ENCODE measurements around the gene LRRC51. TPM values are rescaled to one million over a fixed set of nuclear protein-coding genes. Genes with fewer than 3 reads are reported as not detected.

Gene LRRC51
- total and polyA plus RNA-seq, 8 donors: 2.9 to 9.4 (median 4.9) TPM

DNA sequence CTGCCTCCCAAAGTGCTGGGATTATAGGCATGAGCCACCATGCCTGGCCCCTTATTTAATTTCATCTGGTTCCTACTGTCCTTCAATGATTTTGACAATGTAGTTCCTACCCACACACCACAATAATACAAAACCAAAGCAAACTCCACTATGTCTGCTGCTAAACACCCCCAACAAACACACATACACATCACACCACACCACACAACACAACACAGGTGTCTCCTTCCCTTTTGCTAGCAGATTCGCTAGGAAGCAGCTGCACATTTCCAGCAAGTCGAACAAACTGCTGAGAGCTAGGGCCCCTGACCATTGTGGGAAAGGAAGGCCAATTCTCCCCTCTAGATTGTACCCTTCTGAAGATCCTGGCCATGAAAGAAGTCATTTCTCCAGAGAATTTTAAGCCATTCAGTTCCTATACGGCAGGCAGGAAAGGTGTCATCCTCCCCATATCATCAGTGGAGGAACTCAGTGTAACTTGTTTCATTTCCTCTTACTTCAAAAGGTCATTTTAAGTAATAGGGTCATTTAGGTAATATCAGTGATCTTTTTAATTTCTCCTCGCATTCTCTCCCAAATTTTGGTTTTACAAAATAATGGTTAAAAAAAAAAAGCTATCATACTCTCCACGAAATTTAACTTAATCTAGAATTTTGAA lies 18.8 kb upstream of the LRRC51 start:
- H3K27me3 ChIP-seq: no peaks in the 10 kb centered on the region
- H3K4me1 ChIP-seq: peaks cover 0 to 2% (median 0%) of the 10 kb centered on the region in 3 donors
- TF ChIP-seq, protein P1, sequence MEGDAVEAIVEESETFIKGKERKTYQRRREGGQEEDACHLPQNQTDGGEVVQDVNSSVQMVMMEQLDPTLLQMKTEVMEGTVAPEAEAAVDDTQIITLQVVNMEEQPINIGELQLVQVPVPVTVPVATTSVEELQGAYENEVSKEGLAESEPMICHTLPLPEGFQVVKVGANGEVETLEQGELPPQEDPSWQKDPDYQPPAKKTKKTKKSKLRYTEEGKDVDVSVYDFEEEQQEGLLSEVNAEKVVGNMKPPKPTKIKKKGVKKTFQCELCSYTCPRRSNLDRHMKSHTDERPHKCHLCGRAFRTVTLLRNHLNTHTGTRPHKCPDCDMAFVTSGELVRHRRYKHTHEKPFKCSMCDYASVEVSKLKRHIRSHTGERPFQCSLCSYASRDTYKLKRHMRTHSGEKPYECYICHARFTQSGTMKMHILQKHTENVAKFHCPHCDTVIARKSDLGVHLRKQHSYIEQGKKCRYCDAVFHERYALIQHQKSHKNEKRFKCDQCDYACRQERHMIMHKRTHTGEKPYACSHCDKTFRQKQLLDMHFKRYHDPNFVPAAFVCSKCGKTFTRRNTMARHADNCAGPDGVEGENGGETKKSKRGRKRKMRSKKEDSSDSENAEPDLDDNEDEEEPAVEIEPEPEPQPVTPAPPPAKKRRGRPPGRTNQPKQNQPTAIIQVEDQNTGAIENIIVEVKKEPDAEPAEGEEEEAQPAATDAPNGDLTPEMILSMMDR (IDR thresholded peaks at IDR 0.05): no peak
- WGBS, 2 donors: 90 to 94% methylated on average over 5 of the region's 5 CpGs
- FAIRE-seq (no peak), DNase-seq (no peak), ATAC-seq (no peak)
- no peak overlapping the region for H3K4me3 ChIP-seq
- intact Hi-C loops (cut with DNase I): no loop called here
- no peak overlapping the region for H3K27ac ChIP-seq
- H3K9me3 ChIP-seq: no peaks in the 10 kb centered on the region
- H3K36me3 ChIP-seq: no peaks in the 10 kb centered on the region

DNA sequence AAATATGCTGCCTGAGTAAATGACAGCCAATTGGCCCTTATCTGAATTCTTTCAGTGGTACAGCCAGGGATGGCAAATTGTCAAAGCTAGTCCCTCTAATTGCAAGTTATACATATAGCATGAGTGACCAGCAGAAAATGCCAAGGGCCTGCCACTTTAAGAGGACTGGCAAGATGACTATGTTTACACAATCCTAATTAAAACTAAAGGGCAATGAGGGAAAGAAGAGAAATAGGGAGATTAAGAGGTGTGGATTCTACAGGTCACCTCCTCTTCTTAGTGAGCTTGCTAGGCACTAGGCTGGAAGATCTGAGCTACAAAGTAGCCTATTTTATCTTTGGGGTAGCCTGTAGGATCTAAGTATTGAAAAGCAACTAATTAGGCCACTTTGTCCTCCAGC lies 13.8 kb upstream of the LRRC51 start:
- FAIRE-seq: no peak
- TF ChIP-seq, protein P1 (IDR thresholded peaks at IDR 0.05): no peak
- peaks cover 0 to 6% (median 0%) of the 10 kb centered on the region in 3 donors for H3K36me3 ChIP-seq
- no peak overlapping the region for H3K4me3 ChIP-seq
- ATAC-seq: no peak
- intact Hi-C loops (cut with DNase I): no loop called here
- H3K4me1 ChIP-seq: peaks cover 3 to 24% (median 4%) of the 10 kb centered on the region in 3 donors
- no peaks in the 10 kb centered on the region for H3K9me3 ChIP-seq
- no peak for DNase-seq
- H3K27ac ChIP-seq: no peak overlapping the region
- no peaks in the 10 kb centered on the region for H3K27me3 ChIP-seq

DNA sequence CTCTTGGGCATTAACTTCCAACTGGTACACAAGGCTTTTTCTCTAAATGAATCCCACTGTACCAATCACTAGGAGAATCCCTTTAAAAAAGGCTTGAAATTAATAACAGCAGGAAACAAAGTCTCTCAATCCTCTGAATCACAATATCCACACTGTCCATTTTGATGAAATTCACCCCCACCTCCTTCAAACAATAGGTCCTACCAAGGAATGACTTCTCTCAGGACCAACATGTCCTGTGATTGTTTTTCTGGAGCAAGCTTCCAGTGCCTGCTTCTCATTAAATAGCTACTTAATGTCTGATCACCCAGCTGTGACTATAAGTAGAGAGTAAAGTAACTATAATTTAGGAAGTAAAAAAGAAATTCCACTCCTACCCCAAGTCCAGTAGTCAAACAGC lies 13.4 kb upstream of the LRRC51 start:
- intact Hi-C loops (cut with DNase I): no loop called here
- H3K27ac ChIP-seq: no peak overlapping the region
- FAIRE-seq (no peak), DNase-seq (no peak), ATAC-seq (no peak)
- H3K27me3 ChIP-seq: no peaks in the 10 kb centered on the region
- no peak overlapping the region for H3K4me3 ChIP-seq
- TF ChIP-seq, protein P1 (IDR thresholded peaks at IDR 0.05): no peak
- peaks cover 0 to 6% (median 0%) of the 10 kb centered on the region in 3 donors for H3K36me3 ChIP-seq
- H3K9me3 ChIP-seq: no peaks in the 10 kb centered on the region
- H3K4me1 ChIP-seq: peaks cover 3 to 24% (median 4%) of the 10 kb centered on the region in 3 donors

DNA sequence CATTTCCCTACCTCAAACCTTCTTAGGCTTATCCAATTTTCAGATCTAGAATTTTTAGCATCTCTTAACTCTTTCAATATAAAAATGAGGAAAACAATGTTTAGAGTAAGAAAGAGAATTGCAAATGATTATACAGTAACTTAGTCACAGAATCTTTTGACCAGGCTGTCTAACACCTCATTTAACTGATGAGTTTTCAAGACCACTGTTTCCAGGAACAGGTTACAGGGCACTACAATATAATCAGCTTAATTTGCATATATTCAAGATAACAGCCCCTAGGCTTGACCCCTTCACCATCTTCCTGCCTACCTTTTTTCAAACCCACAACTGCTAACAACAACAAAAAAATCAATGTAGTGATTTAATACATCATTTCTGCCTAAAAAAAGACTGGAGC lies 13.0 kb upstream of the LRRC51 start:
- Histone ChIP-seq H3K9me3 (no peaks in the 10 kb centered on the region), H3K27ac (no peak overlapping the region), H3K27me3 (no peaks in the 10 kb centered on the region), H3K4me3 (no peak overlapping the region), H3K4me1 (peaks cover 3 to 24% (median 4%) of the 10 kb centered on the region in 3 donors), H3K36me3 (peaks cover 0 to 6% (median 0%) of the 10 kb centered on the region in 3 donors)
- intact Hi-C loops (cut with DNase I): no loop called here
- DNase-seq (no peak), ATAC-seq (no peak), FAIRE-seq (no peak)
- TF ChIP-seq, protein P1 (IDR thresholded peaks at IDR 0.05): no peak

DNA sequence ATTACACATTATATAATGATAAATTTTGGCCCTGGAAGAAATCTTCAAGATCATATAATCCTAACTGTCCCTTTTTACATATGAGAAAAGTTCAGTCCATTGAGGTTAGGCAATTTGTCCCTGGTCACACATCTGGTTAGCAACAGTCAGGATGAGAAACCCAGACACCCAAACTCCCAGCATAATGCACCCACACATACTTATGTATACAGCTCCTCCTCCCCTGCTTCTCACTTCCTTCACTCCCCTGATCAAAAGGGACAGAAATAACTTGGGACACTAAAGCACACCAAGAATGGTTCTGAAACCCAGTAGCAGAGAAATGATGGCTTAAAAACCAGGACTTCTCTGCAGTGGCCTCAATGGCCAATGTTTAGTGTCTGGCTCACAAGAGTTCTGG lies 11.4 kb upstream of the LRRC51 start:
- intact Hi-C loops (cut with DNase I): no loop called here
- no peak for DNase-seq
- no peak for FAIRE-seq
- Histone ChIP-seq H3K9me3 (no peaks in the 10 kb centered on the region), H3K27ac (peak overlapping the region; percentile 39 to 81 (median 60)), H3K36me3 (peaks cover 0 to 6% (median 0%) of the 10 kb centered on the region in 3 donors), H3K4me3 (peak overlapping the region in 1 of 4 donors; percentile 11), H3K4me1 (peaks cover 3 to 24% (median 4%) of the 10 kb centered on the region in 3 donors), H3K27me3 (no peaks in the 10 kb centered on the region)
- TF ChIP-seq, protein P1 (IDR thresholded peaks at IDR 0.05): no peak
- ATAC-seq: peak; percentile 11 to 50 (median 26)

Data from pancreas (tissue), 10 donors.